ENCODE results near the gene SFRP5. TPM values are rescaled to one million over a fixed set of nuclear protein-coding genes. Genes with fewer than 3 reads are reported as not detected.

The SFRP5 gene
- total RNA-seq, 1 donor from 2014 or later, result not detected

- intact Hi-C loops (cut with micrococcal nuclease), result no loop called here
Measured at GRCh38 chr10:97743169-97743943, 28.4 kb downstream of the SFRP5 start.

DNA sequence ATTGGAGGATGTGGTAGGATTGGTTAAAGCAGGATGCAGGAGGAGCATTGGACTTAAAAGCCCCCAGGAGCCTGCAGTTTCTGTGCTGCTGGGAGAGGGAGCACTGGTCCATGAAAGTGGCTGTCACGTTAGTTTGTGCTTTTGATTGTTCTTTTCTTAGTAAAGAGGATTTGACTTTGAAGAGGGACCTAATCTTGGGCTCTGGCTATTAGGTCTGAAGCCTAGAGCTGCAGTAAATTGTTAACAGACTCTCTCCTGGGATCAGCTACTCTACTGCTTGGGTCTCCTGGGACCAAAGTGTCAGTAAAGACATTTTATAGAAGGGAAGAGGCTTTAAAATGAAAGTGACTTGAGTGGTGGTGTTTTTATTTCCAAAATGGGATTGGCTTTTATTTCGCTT lies 31.2 kb downstream of the SFRP5 start:
- intact Hi-C loops (cut with micrococcal nuclease), result no loop called here

GRCh38 chr10:97738616-97739015 lies 33.2 kb downstream of the SFRP5 start:
- intact Hi-C loops (cut with micrococcal nuclease), result loop anchor here (10.0 kb wide), 1 partner anchor 314 kb away; the partner anchor contains the start of gene PGAM1

DNA sequence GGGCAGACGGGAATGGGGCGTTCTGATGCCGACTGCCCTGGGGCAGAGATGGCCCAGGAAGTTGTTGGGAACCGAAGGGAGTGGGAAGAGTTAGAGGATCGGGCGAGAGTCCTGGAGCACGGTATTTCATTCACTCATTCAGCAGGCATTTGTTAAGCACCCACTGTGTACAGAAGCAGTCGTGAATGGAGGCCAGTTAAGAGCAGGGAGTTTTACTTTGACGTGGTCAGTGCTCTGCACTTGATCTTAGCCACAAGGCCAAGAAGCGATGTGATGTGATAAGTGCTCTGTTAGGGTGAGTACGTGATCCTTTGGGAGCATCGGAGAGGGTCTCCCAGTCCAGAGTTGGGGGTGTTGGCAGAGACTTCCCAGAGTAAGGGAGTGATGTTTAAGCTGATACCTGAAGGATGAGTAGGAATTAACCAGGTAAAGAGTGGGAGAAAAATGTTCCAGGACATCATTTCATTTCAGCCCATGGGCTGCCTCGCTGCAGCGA lies 34.0 kb downstream of the SFRP5 start:
- intact Hi-C loops (cut with micrococcal nuclease), result loop anchor here (1.0 to 10.0 kb wide), 7 partner anchors 23 to 396 kb away; partner anchors contain the start of genes AVPI1, MMS19, MORN4 and PGAM1

DNA sequence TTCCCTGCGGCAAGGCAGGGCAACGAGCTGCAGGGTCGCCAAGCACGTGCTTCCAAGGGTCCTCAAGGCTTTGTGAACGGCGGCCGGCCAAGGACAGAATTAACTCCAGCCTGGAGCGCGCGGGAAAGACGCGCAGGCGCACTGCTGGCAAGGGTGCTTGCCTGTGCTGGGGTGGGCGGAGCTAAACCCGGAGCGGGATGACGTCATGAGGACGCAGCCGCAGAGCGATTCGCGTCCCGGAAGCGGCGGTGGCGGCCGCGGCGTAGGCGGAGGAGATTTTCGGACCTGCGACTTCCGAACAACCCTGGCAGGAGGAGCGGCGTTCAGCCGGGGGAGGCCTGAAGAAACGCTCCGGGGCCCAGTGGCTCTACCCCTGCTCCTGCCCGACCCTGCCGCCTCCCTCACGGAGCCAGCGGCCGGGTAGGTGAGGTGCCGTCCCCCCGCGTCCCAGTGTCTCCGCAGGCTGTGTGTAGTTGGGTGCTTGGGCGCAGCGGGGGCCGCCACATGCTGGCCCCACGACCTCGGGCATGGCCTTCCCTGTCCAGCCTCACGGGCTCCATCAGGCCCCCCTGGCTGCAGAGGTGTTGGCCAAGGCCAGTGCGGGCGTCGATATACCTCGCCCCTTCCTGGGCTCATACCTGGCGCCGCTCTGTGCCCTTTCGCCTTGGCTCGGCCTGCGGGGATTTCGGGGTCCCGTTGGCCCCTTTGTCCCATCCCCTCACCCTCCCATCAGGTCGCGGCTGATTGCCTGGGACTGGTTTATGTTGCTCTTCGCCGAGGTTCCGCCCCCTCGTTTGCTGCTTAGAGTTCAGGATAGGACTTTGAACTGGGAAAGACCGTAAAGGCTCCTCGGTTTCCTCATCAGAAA lies 34.7 kb downstream of the SFRP5 start, which contains the start of gene ZFYVE27:
TSS of gene ZFYVE27 (plus strand) at position 227 of the 868 bp plus-strand sequence. CDS start 1,350 bp downstream, outside the sequence.
- intact Hi-C loops (cut with micrococcal nuclease), result loop anchor here (1.0 to 10.0 kb wide), 7 partner anchors 22 to 397 kb away; partner anchors contain the start of genes AVPI1, MMS19, MORN4 and PGAM1

- intact Hi-C loops (cut with micrococcal nuclease), result loop anchor here (2.0 to 10.0 kb wide), 4 partner anchors 22 to 312 kb away; partner anchors contain the start of genes MORN4 and PGAM1
Measured at GRCh38 chr10:97736403-97736901, 35.3 kb downstream of the SFRP5 start.

GRCh38 chr10:97734021-97734420 lies 37.8 kb downstream of the SFRP5 start:
- intact Hi-C loops (cut with micrococcal nuclease), result loop anchor here (5.0 to 10.0 kb wide), 2 partner anchors 162 to 309 kb away; partner anchors contain the start of genes ANKRD2 and PGAM1

GRCh38 chr10:97733256-97733655 lies 38.5 kb downstream of the SFRP5 start:
- intact Hi-C loops (cut with micrococcal nuclease), result loop anchor here (5.0 to 10.0 kb wide), 2 partner anchors 161 to 308 kb away; partner anchors contain the start of genes ANKRD2 and PGAM1

DNA sequence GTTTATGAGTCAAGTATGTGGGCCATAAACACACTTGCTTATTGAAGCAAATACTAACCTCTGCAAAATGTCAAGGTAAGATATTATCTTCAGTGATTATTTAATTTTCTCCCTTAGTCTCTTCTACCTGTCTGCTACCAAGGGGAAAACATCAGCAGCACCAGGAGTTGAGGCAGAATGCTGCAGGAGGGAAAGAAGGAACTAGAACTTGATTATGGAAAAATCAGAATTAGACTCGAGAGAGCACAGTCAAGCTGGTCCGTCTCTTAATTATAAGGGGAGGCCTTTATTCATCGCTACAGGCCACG lies 39.8 kb downstream of the SFRP5 start:
- intact Hi-C loops (cut with micrococcal nuclease), result loop anchor here (5.0 to 10.0 kb wide), 2 partner anchors 160 to 307 kb away; partner anchors contain the start of genes ANKRD2 and PGAM1

DNA sequence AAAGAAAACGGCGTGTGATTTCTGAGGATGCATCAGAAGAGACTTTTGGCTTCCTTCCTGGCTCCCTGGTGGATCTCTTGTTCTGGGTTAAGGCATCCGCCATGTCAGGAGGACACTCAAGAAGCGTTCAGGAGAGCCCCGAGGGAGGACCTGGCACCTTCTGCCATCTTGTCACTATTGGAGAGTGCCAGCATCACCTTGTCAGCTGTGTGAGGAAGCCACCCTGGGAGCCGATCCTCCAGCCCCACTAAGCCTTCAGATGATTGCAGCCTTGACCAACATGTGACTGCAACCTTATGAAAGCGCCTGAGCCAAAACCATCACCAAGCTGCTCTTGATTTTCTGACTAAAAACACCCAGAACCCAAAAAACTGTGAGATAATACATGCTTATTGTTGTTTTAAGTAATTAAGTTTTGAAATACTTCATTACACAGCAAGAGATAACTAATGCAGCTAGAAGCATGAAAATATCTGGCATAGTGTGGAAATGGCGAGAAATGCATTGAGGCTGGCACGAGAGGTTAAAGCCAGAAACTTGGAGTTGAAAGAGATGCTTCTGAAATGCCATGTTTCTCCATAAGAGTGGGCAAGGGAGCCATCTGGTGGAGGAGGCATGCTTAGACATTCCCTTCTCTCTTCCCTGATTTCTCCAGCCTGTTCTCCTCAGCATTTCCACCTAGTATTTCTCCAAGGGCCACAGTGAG lies 40.3 kb downstream of the SFRP5 start:
- intact Hi-C loops (cut with micrococcal nuclease), result loop anchor here (1.0 to 10.0 kb wide), 5 partner anchors 22 to 307 kb away; partner anchors contain the start of genes ANKRD2 and PGAM1

DNA sequence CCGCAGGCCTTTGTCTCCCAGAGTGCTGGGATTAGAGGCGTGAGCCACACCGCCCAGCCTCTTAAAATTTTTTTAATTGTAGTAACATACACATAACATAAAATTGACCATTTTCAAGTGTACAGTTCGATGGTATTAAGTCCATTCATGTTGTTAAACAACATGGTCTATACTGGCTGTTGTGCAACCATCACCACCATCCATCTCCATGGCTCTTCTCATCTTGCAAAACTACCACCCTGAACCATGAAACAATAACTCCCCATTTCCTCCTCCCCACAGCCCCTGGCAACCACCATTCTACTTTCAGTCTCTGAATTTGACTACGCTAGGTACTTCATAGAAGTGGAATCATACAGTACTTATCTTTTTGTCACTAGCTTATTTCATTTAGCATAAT lies 42.8 kb downstream of the SFRP5 start:
- intact Hi-C loops (cut with micrococcal nuclease), result no loop called here

GRCh38 chr10:97726636-97727178 lies 45.1 kb downstream of the SFRP5 start:
- intact Hi-C loops (cut with micrococcal nuclease), result no loop called here

GRCh38 chr10:97724341-97724941 lies 47.4 kb downstream of the SFRP5 start:
- intact Hi-C loops (cut with micrococcal nuclease), result no loop called here

DNA sequence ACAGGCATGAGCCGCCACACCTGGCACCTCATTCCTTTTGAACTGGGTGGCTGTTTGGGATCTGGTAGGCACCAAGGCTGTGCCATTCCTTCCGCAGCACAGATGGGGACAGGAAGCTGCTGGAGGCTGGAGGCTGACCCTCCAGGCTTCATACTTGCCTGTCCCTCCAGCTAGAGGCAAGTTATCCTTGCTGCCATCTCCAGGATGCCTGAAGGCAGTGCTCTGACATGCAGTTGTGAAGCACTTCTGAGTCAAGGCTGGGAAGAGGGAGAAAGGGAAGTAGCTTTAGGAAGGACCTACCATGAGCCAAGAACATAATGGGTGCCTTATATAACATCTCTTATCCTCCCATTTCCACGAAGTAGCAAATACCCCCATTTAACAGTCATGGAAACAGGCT lies 48.8 kb downstream of the SFRP5 start:
- intact Hi-C loops (cut with micrococcal nuclease), result no loop called here

- intact Hi-C loops (cut with micrococcal nuclease), result no loop called here
Measured at GRCh38 chr10:97721871-97722780, 49.7 kb downstream of the SFRP5 start.

DNA sequence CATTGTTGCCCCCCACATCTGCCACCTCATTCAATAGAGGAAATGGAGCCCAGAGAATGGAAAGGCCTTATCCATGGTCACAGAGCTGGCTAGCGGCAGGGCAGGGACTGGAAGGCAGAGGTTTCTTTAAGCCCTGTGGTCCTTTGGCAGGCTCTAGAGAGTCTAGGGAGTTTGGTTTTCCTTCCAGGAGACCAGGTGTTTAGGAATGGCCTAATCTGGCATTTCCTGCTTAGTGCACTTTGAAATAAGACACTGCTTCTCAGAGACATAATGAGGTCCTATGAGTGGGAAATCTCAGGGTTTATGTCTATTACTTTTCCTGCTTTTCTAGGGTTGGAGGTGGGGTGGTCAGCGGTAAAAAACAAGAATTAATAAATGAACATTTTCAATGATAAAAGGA lies 52.2 kb downstream of the SFRP5 start:
- intact Hi-C loops (cut with micrococcal nuclease), result no loop called here

- intact Hi-C loops (cut with micrococcal nuclease), result no loop called here
Measured at GRCh38 chr10:97718659-97719142, 53.1 kb downstream of the SFRP5 start.

GRCh38 chr10:97718178-97718577 lies 53.6 kb downstream of the SFRP5 start:
- intact Hi-C loops (cut with micrococcal nuclease), result no loop called here

- intact Hi-C loops (cut with micrococcal nuclease), result no loop called here
Measured at GRCh38 chr10:97717627-97718026, 54.2 kb downstream of the SFRP5 start.
